HEK293 (cell line): ENCODE measurements around the gene ZNF236.

Experiments
- CTCF ChIP-seq: fragments of 450-650 bp; formaldehyde crosslinking; IDR thresholded peaks from 2 replicates; pipeline ENCODE4 v1.5.1; 2016; ENCODE audit warnings: missing biosample characterization, missing genetic modification characterization
- KLF17 ChIP-seq: fragments of 450-650 bp; formaldehyde crosslinking; IDR thresholded peaks from 2 replicates; pipeline ENCODE4 v1.5.1; 2016; ENCODE audit warnings: missing biosample characterization, missing genetic modification characterization
- ZNF561 ChIP-seq: fragments of 450-650 bp; IDR thresholded peaks from 2 replicates; pipeline ENCODE4 v1.5.1; 2018; ENCODE audit warnings: missing biosample characterization, missing genetic modification characterization, borderline replicate concordance
- ZNF677 ChIP-seq: fragments of 450-650 bp; IDR thresholded peaks from 2 replicates; pipeline ENCODE4 v1.5.0; 2018; ENCODE audit warnings: missing biosample characterization, mild to moderate bottlenecking, missing genetic modification characterization, moderate library complexity
- ZNF837 ChIP-seq: fragments of 450-650 bp; formaldehyde crosslinking; IDR thresholded peaks from 2 replicates; pipeline ENCODE4 v1.5.1; 2016; ENCODE audit warnings: missing biosample characterization, missing genetic modification characterization

- TF ChIP-seq ZNF837 (tag by site-specific recombination) (no peak), ZNF561 (no peak), CTCF (no peak), KLF17 (no peak), ZNF677 (tag by site-specific recombination) (no peak)
These were observed 170.7 kb downstream of the ZNF236 start for GRCh38 chr18:76993085-76993382.
